CD14-positive monocyte (primary cell): Measurements from ENCODE around the gene POLD2. TPM values are rescaled to one million over a fixed set of nuclear protein-coding genes. Genes with fewer than 3 reads are reported as not detected.

ENCODE experiments used
- DNase-seq, 3 donors: peaks; one replicate each; pipeline ENCODE4 v3.0.0-alpha.2; 2011 to 2022
- H2AFZ ChIP-seq: 2 replicates; pipeline ENCODE4 v1.6.0; 2012; ENCODE audit warnings: mild to moderate bottlenecking, low read depth, low read length, inconsistent platforms; ENCODE audit not compliant: insufficient read depth, poor library complexity, severe bottlenecking
- H3K27ac ChIP-seq, 2 donors: 1 replicate in 1 of 2; 2 replicates in 1 of 2; pipeline ENCODE4 v1.5.1; 2012 to 2013; ENCODE audit warnings: low read length in 2 of 2, control low read depth in 1 of 2, inconsistent platforms in 1 of 2, low read depth in 1 of 2, mild to moderate bottlenecking in 1 of 2
- H3K27me3 ChIP-seq, 2 donors: one replicate each; pipeline versions ENCODE4 v1.6.0 to v1.6.1; 2011 to 2013; ENCODE audit warnings: low read length in 2 of 2; ENCODE audit not compliant: control insufficient read depth in 2 of 2, insufficient read depth in 2 of 2
- H3K36me3 ChIP-seq, 2 donors: replicated peaks in 1 of 2; 1 replicate in 1 of 2; 2 replicates in 1 of 2; pipeline versions ENCODE4 v1.5.1 to v1.6.1; 2012 to 2013; ENCODE audit warnings: low read length in 2 of 2, control low read depth in 1 of 2, inconsistent platforms in 1 of 2, mild to moderate bottlenecking in 1 of 2; ENCODE audit not compliant: insufficient read depth in 2 of 2, control insufficient read depth in 1 of 2
- H3K4me1 ChIP-seq, 2 donors: 1 replicate in 1 of 2; 2 replicates in 1 of 2; pipeline versions ENCODE4 v1.5.1 to v1.6.1; 2012 to 2013; ENCODE audit warnings: low read length in 2 of 2, control low read depth in 1 of 2, inconsistent platforms in 1 of 2, mild to moderate bottlenecking in 1 of 2, moderate library complexity in 1 of 2; ENCODE audit not compliant: insufficient read depth in 2 of 2, control insufficient read depth in 1 of 2
- H3K4me2 ChIP-seq: replicated peaks from 2 replicates; pipeline ENCODE3; 2012; ENCODE audit warnings: low read length, moderate library complexity, mild to moderate bottlenecking; ENCODE audit not compliant: poor library complexity, severe bottlenecking; ENCODE audit errors: extremely low read depth
- H3K4me3 ChIP-seq, 3 experiments: fragments of 200-600 bp in 1 of 3; sonication (generic) in 1 of 3; replicated peaks in 1 of 3; 1 replicate in 2 of 3; 2 replicates in 1 of 3; pipeline ENCODE4 v1.5.1; 2011 to 2013; ENCODE audit warnings: low read length in 3 of 3, mild to moderate bottlenecking in 3 of 3, control low read depth in 2 of 3, low read depth in 2 of 3, inconsistent platforms in 1 of 3, moderate library complexity in 1 of 3
- H3K79me2 ChIP-seq: 2 replicates; pipeline ENCODE4 v1.6.0; 2012; ENCODE audit warnings: mild to moderate bottlenecking, control low read depth, inconsistent platforms, low read length, moderate library complexity; ENCODE audit not compliant: insufficient read depth
- H3K9ac ChIP-seq: 2 replicates; pipeline ENCODE4 v1.6.0; 2017; ENCODE audit warnings: low read length, mild to moderate bottlenecking; ENCODE audit not compliant: insufficient read depth, poor library complexity, severe bottlenecking
- H3K9me3 ChIP-seq, 2 donors: replicated peaks in 1 of 2; 1 replicate in 1 of 2; 2 replicates in 1 of 2; pipeline versions ENCODE4 v1.5.1 to v1.6.1; 2012 to 2013; ENCODE audit warnings: low read length in 2 of 2, control low read depth in 1 of 2; ENCODE audit not compliant: control insufficient read depth in 1 of 2, insufficient read depth in 1 of 2
- H4K20me1 ChIP-seq: 2 replicates; pipeline ENCODE4 v1.6.0; 2012; ENCODE audit warnings: mild to moderate bottlenecking, low read length, control low read depth, moderate library complexity; ENCODE audit not compliant: insufficient read depth
- H3K27ac Mint-ChIP-seq, 7 donors: one replicate each; pipeline ENCODE4 v1.8.0; 2020; ENCODE audit warnings: mild to moderate bottlenecking in 7 of 7, mixed read lengths in 7 of 7, moderate library complexity in 6 of 7, inconsistent platforms in 2 of 7
- H3K27me3 Mint-ChIP-seq, 3 donors: one replicate each; pipeline ENCODE4 v1.8.0; 2021 to 2022; ENCODE audit warnings: low read depth in 3 of 3, mild to moderate bottlenecking in 3 of 3, mixed read lengths in 3 of 3, moderate library complexity in 3 of 3, inconsistent platforms in 1 of 3
- H3K36me3 Mint-ChIP-seq, 2 donors: one replicate each; pipeline ENCODE4 v1.8.0; 2020; ENCODE audit warnings: mixed read lengths in 2 of 2, inconsistent platforms in 1 of 2, mild to moderate bottlenecking in 1 of 2
- H3K4me1 Mint-ChIP-seq: one replicate; pipeline ENCODE4 v1.8.0; 2020; ENCODE audit warnings: mild to moderate bottlenecking, mixed read lengths
- H3K4me3 Mint-ChIP-seq, 2 donors: one replicate each; pipeline ENCODE4 v1.8.0; 2020; ENCODE audit warnings: mild to moderate bottlenecking in 2 of 2, mixed read lengths in 2 of 2, moderate library complexity in 1 of 2
- H3K9me3 Mint-ChIP-seq, 7 donors: one replicate each; pipeline ENCODE4 v1.8.0; 2020 to 2022; ENCODE audit warnings: mixed read lengths in 7 of 7, mild to moderate bottlenecking in 6 of 7, moderate library complexity in 6 of 7, inconsistent platforms in 2 of 7
- CTCF ChIP-seq: fragments of 200-600 bp; IDR thresholded peaks from one replicate; pipeline ENCODE4 v1.8.0; 2022; ENCODE audit warnings: antibody characterized with exemption, mild to moderate bottlenecking
- WGBS: methylation state at CpG from one replicate; pipeline ENCODE4 v1.1.5; 2013; ENCODE audit warnings: missing lambda C conversion rate; ENCODE audit not compliant: insufficient coverage; 5-methylcytosine and 5-hydroxymethylcytosine counted together
- intact Hi-C, 2 donors: fragments of 100-400 bp; cut with micrococcal nuclease; formaldehyde crosslinking; loops; one replicate each; pipeline versions ENCODE4 v1.15.0 to v1.15.1; 2023
- polyA minus RNA-seq: library from RNA; depleted of rRNA, polyadenylated mRNA; stranded (reverse); fragments of >200 nt; gene quantifications from 2 replicates; pipeline ENCODE4 v1.2.3, GENCODE V29; 2012
- polyA plus RNA-seq, 3 donors: library from polyadenylated mRNA; depleted of rRNA in 1 of 3; unstranded in 2 of 3; stranded (reverse) in 1 of 3; fragments of 300-500 nt in 2 of 3; fragments of >200 nt in 1 of 3; fragmentation: Illumina TruSeq in 2 of 3; gene quantifications; 1 replicate in 2 of 3; 2 replicates in 1 of 3; pipeline ENCODE4 v1.2.3, GENCODE V29; 2012 to 2021
- total RNA-seq, 12 experiments: library from RNA in 1 of 12; stranded (reverse) in 1 of 12; fragments of 120-200 nt in 1 of 12; gene quantifications; one replicate each; pipeline ENCODE4 v1.2.4 and lab custom pipeline; 2013 to 2026; ENCODE audit warnings: mixed read lengths in 6 of 12, inconsistent platforms in 1 of 12

The POLD2 gene
- 20.5 TPM for total RNA-seq (2013)
- 10 to 100 TPM; 24.1 to 27.1 (median 25.7) TPM for polyA plus RNA-seq
- polyA minus RNA-seq = 20.0 and 37.3 TPM in 2 replicates
- total RNA-seq (lab: John Stamatoyannopoulos, UW) = 3.4 to 18.1 (median 10.2) reads per million in 11 experiments

GRCh38 chr7:44123190-44124003 lies at the start of gene POLD2:
Gene POLD2 (minus strand): TSS chr7:44123548. CDS start chr7:44122053, 1,495 bp downstream.
- Mint-ChIP-seq H3K27ac (peak within 1 kb of the TSS; percentile 70 to 91 (median 78)), H3K4me1 (peaks cover 15% of the 10 kb centered on the region), H3K9me3 (peaks cover 0 to 4% (median 0%) of the 10 kb centered on the region in 7 donors), H3K4me3 (peak within 1 kb of the TSS; percentile 73 to 94), H3K27me3 (peaks cover 0 to 4% (median 0%) of the 10 kb centered on the region in 3 donors), H3K36me3 (peaks cover 9 to 19% of the 10 kb centered on the region in 2 donors)
- H4K20me1 ChIP-seq = no peaks in the 10 kb centered on the region
- DNase-seq = peak; percentile 91 to 94 (median 93)
- WGBS = under 1% methylated on average over 86 of the region's 86 CpGs
- H3K4me3 ChIP-seq = peak within 1 kb of the TSS; percentile 70 to 90 (median 85)
- no peaks in the 10 kb centered on the region for H3K9me3 ChIP-seq
- no peak for TF ChIP-seq CTCF
- intact Hi-C loops = loop anchor here (5.0 kb wide), 2 partner anchors 41 to 106 kb away; partner anchors contain the start of gene POLM (in 2 of the 2)
- peak within 1 kb of the TSS; percentile 98 for H3K4me2 ChIP-seq
- no peaks in the 10 kb centered on the region for H3K27me3 ChIP-seq
- peak within 1 kb of the TSS; percentile 14 to 85 for H3K27ac ChIP-seq
- H3K79me2 ChIP-seq = peaks cover 13% of the 10 kb centered on the region
- H2AFZ ChIP-seq = peak within 1 kb of the TSS; percentile 98
- H3K9ac ChIP-seq = peak within 1 kb of the TSS; percentile 79
- H3K36me3 ChIP-seq = peaks cover 0 to 9% of the 10 kb centered on the region in 2 donors
- peaks cover 14 to 16% of the 10 kb centered on the region in 2 donors for H3K4me1 ChIP-seq

- intact Hi-C loops = no loop called here
- Histone ChIP-seq H3K4me1 (no peaks in the 10 kb centered on the region), H3K9ac (no peak overlapping the region), H3K36me3 (no peaks in the 10 kb centered on the region), H2AFZ (no peak overlapping the region), H3K27me3 (no peaks in the 10 kb centered on the region), H3K4me2 (no peak overlapping the region), H4K20me1 (no peaks in the 10 kb centered on the region), H3K27ac (no peak overlapping the region), H3K9me3 (peaks cover 0 to 12% of the 10 kb centered on the region in 2 donors), H3K4me3 (no peak overlapping the region), H3K79me2 (no peaks in the 10 kb centered on the region)
- Mint-ChIP-seq H3K9me3 (peaks cover 5 to 13% (median 10%) of the 10 kb centered on the region in 7 donors), H3K4me1 (peaks cover under 1% of the 10 kb centered on the region), H3K27me3 (peaks cover under 1 to 6% (median 3%) of the 10 kb centered on the region in 3 donors), H3K27ac (no peak overlapping the region), H3K36me3 (no peaks in the 10 kb centered on the region), H3K4me3 (no peak overlapping the region)
- TF ChIP-seq CTCF = no peak
- no peak for DNase-seq
- no CpG with 5 or more reads among the region's 6 CpGs for WGBS
Observed at GRCh38 chr7:44172803-44173424, 49.6 kb upstream of the POLD2 start.
